COLO668 (cell line): ENCODE data around the gene RRP36.

ENCODE experiments used
- DNase-seq: peaks from one replicate; lab custom pipeline; 2025; ENCODE audit not compliant: unreplicated experiment; lab: John Stamatoyannopoulos, UW

RRP36 gene

DNA sequence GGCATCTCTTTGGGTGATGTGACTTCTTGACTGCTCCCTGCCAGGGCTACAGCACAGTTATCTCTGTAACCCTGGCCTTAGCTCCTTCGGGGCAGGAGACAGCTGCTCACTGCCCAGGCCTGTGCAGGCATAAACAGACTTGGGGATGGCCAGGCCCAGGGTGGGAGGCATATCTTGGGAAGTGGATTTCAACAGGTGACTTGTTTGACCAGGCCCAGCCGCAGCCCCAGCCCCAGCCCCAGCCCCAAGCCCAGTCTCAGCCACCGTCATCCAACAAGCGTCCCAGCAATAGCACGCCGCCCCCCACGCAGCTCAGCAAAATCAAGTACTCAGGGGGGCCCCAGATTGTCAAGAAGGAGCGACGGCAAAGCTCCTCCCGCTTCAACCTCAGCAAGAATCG is 15.2 kb upstream of the RRP36 start:
- no peak for DNase-seq

DNA sequence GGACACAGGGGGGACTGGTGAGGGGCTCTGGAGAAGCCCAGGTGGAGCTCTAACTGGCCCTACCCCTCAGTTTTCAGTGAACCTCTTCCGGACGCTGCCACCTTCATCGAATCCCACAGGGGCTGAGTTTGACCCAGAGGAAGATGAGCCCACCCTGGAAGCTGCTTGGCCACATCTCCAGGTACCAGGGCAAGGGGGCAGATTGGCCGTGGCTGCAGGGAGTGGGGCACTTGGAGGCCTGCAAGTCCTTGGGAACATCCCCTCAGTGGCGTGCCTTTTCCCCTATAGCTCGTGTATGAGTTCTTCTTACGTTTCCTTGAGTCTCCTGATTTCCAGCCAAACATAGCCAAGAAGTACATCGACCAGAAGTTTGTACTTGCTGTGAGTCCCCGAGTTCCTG is 14.3 kb upstream of the RRP36 start:
- no peak for DNase-seq

DNA sequence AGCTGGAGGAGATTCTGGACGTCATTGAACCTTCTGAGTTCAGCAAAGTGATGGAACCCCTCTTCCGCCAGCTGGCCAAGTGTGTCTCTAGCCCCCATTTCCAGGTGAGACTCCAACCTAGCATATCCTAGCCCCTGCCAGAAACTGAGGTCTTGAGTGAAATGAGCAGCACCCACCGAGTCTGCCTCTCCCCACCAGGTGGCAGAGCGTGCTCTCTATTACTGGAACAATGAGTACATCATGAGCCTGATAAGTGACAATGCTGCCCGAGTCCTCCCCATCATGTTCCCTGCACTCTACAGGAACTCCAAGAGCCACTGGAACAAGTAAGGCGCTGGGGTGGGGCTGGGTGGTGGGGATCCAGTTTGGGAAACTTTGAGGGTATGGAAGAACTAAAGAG is 12.3 kb upstream of the RRP36 start:
- peak; percentile 9 for DNase-seq

DNA sequence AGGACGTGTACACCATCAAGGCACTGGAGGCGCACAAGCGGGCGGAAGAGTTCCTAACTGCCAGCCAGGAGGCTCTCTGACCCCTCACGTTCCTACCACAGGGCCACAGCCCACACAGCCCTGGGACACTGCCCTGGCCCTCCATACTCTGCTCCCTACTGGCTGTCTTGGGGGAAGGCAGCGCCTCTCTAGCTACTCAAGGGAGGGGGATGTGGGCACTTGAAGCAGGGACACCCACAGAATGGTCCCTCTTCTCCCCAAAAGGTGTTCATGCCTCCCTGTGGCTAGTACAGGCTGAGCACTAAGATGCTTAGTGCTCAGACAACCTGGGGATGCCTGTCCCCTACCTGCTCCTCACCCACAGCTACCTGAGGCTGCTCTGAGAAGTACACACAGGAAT is 10.2 kb upstream of the RRP36 start:
- no peak for DNase-seq

DNA sequence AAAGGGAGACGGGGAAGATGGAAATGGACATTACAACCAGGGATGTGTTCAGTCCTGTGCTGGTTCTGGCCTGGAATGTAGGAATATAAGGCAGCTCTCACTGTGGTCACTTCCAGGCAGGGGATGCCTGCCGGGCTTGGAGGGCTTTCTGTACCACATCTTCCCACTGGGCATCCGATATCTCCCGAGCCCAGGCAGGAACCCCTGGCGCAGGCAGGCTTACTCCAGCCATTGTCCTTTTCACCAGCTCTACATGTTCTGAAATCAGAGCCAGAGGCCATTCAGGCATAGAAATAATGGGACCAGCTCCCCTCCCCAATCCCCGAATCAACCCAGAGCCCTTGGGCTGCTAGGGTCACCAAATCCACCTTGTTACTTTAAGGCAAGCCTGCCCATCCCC is 9.1 kb upstream of the RRP36 start:
- DNase-seq: no peak

DNA sequence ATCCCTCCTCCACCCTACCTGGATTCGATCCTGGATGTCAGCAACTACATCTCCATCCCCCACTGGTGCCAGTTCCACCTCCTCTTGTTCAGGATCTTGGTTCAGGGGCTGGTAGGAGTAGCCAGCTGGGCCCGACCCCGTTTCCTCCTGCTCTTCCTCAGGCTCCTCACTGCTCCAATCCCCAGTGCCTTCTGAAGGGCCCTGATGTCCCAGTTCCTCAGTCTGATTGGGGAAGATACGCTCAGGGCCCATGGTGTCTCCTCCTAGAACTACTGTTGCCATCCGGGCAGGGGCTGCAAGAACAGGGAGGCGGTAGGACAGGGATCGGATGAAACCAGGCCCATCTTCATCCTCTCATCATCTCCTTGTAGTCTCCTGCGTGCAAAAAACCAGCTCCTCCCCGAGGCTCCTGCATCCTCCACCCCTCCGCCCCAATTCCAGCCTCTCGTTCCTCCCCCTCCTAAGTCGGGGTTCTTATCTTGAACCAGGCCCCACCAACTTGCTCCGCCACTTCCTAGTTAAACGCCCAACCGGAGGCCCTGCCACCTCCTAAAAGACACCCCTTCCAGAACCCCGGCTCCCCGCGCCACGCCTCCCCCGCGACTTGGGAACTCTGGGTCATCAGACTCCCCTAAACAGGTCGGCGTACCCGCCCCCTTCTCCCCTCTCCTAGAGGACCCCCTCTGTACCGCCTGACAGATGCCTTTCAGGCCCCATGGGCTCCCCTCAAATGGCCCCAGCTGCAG is 8.2 kb upstream of the RRP36 start:
- peak; percentile 9 for DNase-seq

DNA sequence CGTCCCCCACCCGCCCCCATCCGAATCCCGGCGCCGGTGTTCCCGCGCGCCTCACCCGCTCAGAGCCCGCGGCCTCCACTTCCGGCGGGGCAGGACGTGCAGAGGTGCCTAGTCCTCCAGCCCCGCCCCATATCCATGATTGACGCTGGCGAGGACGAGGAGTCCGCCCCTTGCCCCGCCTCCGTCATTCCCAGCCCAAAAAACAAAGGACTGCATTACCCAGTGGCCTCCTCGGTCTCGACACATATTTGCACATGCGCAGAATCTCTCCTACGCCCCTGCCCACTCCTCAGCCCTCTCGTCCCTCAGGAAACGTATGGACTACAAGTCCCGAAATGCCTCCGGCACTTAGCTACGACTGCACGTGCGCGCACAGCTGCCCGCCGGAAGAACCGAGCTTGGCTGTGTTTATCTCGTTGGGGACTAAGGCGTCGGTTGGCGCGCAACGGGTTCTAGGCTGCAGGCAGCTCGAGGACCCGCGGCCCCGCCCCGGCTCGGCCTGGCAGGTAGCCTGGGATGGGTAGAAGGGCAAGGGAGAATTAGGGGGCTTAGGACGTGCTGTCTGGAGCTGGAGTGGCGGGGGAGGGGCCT is 7.5 kb upstream of the RRP36 start, which contains the start of the genes KLHDC3 and MEA1:
Gene KLHDC3 (plus strand): TSS at position 407 of the 591 bp plus-strand sequence. CDS start 2,944 bp downstream, outside the sequence.
Gene MEA1 (minus strand): TSS at position 104 of the 591 bp plus-strand sequence. CDS start 133 bp downstream, outside the sequence.
- peak; percentile 96 for DNase-seq

DNA sequence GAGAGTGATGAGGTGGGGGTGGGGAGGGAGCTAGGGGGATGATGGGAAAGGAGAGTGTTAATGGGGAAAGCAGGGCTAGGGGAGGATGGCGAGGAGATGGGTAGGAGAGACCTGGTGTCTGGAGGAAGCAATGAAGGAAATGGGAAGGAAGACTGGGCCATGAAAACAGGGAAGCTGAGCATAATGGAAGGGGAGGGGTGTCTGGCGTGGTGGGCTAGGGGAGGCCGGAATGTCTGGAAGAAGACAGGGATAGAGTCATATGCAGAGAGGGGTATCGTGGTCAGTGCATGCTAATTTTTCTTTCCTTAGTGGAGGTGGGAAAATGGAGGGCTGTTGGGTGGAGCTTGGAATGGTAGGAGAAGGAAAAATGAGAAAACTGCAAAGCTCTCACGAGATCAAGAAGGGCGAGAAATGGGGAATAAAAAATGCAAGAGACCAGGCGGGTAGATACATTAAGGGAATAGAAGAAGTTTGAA is 7.0 kb upstream of the RRP36 start:
- no peak for DNase-seq

DNA sequence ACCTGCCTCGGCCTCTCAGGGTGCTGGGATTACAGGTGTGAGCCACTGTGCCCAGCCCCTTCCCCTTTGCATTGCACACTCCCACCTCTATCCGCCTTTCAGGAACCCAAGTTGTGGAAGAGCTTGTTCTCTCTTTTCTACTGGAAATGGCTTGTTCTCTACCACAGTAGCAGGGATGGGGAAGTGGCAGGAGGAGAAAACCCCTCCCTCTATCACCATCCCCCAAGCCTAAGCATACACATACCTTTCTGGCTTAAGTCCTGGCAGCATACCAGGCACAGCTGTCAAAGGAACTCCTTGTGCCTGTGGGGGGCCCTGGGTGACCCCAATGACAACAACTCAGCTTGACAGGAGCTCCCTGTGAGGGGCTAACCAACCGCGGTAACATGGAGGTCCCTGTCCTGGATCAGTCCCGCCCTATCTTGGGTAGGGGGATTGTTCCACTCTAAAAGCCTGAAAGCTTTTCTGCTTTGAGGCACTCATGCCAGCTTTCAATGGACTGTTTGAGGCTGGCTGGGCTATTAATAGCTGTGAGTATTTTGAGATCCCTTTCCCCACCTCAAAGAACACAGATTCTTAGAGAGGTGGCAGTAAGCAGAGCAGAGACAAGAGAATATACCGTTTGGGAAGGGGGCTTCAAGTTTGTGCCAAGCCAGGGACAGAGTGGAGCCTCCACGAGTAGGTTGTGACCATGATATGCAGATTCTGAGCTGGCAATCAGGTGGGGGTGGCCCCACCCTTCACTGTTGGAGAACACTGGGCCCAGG is 5.1 kb upstream of the RRP36 start:
- DNase-seq: no peak

DNA sequence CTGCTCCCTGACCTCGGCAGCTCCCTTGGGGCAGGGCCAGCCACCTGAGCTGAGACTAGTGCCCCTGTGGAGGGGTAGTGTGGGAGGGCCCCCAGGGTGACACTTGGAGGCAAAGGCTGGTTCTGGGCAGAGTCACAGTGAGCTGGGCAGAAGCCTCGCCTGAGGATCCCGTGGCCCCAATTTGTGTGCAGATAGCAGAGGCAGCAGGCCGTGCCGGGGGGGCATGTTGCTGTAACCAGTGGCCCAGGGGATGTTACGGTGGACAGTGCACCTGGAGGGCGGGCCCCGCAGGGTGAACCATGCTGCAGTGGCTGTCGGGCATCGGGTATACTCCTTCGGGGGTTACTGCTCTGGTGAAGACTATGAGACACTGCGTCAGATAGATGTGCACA is 4.5 kb upstream of the RRP36 start:
- no peak for DNase-seq

DNA sequence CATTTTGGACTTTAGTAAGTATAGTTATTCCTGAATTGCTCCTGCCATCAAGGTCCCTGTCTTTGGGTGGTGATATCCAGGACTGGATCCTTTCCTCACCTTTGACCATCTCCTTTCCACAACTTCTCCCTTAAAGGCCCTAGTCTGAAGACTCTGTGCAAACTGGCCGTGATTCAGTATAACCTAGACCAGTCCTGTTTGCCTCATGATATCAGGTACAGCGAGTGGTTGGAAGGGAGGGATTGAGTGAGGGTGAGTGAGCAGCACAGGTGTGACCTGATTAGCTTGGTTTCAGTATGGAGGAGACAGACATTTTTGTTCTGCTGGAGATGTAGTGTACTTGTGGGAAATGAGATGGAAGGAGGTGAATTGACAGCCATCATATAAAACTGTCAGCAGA is 2.3 kb upstream of the RRP36 start:
- no peak for DNase-seq

DNA sequence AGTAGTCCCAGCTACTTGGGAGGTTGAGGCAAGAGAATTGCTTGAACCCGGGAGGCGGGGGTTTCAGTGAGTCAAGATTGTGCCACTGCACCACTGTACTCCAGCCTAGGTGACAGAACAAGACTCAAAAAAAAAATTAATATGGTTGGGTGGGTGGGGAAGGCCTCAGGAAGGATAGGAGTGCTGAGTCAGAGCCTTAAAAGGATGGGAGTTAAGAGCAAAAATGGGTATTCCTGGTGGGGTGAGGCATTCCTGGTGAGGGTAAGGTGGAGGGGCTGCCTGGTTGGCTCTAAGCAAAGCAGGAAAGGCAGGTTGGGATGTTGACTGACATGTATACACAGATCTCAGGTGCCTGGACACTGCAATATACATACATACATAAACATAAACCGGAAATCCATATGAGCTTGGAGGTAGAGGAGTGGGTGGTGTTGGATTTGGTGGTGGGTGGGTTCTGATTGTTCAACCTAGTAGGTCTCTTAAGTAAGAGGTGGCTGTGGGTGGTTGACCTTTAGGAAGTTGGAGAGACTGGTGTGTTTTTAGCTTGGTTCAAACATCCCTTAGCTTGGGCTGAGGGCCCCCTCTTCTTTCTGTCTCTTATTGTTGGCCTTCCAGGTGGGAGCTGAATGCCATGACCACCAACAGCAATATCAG is 1.2 kb upstream of the RRP36 start:
- DNase-seq: no peak

DNA sequence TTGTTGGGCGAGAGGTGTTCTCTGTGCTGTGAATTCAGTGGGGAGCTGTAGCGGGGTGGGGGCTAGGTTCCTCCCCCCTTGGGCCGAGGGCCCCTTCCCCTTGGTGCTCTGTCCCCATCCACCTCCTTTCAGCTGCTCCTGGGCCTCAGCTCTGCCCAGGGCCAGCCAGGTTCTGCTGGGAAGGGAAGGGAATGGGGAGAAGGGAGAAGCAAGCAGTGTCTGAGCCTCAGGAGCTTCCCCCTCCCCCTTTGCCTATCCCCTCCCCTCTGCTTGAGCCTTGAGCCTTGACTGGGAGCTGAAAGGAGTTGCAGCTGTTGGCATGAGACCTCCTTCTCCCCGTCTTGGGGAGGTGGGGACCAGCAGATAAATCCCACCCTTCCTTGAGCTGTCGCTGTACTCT is 576 bp upstream of the RRP36 start:
- DNase-seq: no peak

DNA sequence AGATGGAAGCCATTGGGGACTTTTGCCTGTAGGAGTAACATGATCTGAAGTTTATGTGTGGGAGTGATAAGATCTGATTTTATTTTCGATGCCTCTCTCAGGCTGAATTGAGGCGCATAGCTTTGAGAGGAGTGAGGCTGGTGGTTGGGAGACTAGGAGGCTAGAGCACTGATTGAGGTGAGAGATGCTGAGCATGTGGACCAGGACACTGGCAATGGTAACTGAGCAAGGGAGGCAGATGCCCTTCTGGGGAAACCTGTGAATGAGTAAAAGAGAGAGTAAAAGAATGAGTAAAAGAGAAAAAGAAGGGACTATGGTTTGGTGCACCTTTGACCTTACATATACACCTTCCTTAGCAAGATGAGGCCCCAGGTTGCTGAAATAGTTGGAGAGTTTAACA is 3.0 kb downstream of the RRP36 start:
- no peak for DNase-seq

DNA sequence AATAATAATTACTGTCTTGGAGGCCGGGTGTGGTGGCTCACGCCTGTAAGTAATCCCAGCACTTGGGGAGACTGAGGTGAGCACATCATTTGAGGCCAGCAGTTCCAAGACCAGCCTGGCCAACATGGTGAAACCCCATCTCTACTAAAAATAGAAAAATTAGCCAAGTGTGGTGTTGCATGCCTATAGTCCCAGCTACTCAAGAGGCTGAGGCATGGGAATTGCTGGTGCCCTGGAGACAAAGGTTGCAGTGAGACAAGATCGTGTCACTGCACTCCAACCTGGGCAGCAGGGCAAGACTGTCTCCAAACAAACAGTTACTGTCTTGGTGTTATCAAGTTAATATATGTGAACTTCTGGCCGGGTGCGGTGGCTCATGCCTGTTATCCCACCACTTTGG is 4.9 kb downstream of the RRP36 start:
- DNase-seq: no peak

DNA sequence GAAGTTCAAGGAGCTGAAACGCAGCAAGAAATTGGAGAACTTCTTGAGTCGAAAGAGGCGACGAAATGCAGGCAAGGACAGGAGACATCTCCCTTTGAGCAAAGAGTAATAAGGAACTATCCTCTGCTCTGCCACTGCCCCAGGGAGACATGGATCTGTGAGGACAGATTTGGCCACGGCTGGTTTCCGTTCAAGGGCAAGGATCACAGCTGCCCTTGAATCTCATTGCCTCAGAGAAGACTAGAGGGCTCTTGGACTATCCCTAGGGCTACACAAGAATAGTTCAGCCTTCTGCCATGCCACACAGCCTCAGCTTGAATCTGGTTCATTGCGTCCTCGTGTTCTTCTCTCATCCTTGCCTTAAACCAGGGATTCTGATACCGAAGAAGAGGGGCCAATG is 7.7 kb downstream of the RRP36 start:
- DNase-seq: no peak

DNA sequence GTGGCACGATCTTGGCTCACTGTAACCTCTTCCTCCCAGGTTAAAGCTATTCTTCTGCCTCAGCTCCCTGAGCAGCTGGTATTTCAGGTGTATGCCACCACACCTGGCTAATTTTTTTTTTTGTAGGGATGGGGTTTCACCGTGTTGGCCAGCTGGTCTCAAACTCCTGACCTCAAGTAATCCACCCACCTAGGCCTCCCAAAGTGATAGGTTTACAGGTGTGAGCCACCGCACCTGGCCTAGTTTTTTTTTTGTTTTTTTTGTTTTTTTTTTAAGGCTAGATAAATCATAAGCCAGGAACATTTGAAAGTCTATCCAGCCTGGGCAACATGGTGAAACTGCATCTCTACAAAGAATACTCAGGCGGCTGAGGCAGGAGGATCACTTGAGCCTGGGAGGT is 10.9 kb downstream of the RRP36 start:
- no peak for DNase-seq

DNA sequence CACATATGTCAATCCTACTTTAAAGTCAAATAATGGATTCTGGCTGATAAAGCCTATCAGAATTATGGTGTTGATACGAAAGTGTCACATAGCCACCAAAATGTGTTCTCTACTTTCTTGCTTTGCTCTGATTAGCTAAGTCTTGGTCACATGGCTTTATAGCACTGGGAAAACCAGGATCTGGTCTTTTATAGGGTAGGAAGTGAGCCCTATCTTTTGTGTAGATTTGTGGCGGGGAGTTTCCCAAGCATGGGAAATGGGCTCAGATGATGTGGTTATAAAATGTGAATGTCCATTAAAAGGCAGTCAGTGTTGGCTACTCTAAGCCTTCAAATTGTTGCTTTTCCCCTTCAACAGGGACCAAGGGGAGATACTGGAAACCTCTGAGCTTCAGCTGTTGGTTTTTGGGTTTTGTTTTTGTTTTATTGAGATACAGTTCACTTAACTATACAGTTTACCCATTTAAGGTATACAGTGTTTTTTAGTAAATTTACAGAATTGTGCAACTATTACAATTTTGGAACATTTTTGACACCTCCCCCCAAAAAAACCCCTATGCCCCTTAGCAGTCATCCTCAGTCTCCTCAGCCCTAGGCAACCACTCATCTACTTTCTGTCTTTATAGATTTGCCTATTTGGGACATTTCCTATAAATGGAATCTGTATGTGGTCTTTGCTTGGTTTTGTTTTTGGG is 12.2 kb downstream of the RRP36 start:
- DNase-seq: no peak

DNA sequence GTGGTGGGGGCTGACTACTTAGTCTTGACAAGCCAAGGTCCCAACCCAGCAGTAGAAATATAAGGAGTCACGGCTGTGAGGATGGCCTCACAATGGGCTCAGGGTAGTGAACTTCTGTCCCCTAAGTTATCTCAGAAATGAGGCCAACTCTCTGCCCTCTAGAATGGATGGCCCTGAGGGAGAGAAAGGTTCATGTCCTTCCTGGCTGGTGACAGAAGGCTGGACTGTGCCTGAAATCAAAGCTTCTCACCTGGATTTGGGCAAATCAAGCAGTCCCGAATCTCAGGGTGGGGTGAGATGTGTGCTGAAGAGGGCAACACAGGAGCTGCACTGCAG is 12.7 kb downstream of the RRP36 start:
- DNase-seq: no peak

DNA sequence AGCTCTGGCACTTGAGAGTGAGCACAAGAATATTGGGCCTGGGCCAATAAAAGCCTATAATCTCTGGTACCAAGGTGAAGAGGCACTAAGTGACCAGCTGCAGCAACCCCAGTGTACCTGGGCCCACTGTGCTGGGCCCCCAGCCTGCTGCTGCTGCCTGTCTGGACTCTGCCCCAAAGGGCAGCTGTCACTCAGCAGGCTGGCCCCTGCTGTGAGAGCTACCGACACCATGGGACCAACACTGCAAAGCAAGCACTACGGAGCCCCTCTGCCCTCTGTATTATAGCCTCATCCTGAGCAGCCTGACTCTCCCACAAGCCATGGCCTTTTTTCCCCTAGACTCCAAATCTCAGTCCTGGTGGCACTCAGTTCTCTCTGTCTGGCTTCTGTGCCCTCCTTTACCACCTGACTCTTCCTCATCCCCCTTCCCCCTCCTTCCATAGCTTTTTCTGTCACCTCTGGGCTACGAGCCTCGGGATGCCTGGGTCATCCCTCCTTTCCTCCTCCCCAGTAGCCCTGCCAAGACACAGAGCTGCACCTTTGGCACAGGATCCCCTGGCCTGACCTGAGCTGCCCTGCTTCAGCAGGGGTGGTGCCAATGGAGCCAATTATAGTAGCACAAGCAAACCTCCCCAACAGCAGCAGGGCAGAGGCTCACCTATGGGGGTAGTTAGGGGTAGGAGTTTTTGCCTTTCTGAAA is 14.2 kb downstream of the RRP36 start:
- DNase-seq: no peak
